ENCODE results near the gene LY9. TPM values are rescaled to one million over a fixed set of nuclear protein-coding genes. Genes with fewer than 3 reads are reported as not detected.

The LY9 gene
- total RNA-seq, 1 experiment from 2014 or later, result not detected

- DNase-seq (ENCODE audit: extremely low read depth, low read depth), result no peak
Measured at GRCh38 chr1:160800142-160800541, 4.2 kb downstream of the LY9 start.

- no peak for DNase-seq (ENCODE audit: extremely low read depth, low read depth)
Measured at GRCh38 chr1:160800645-160801408, 4.9 kb downstream of the LY9 start.

DNA sequence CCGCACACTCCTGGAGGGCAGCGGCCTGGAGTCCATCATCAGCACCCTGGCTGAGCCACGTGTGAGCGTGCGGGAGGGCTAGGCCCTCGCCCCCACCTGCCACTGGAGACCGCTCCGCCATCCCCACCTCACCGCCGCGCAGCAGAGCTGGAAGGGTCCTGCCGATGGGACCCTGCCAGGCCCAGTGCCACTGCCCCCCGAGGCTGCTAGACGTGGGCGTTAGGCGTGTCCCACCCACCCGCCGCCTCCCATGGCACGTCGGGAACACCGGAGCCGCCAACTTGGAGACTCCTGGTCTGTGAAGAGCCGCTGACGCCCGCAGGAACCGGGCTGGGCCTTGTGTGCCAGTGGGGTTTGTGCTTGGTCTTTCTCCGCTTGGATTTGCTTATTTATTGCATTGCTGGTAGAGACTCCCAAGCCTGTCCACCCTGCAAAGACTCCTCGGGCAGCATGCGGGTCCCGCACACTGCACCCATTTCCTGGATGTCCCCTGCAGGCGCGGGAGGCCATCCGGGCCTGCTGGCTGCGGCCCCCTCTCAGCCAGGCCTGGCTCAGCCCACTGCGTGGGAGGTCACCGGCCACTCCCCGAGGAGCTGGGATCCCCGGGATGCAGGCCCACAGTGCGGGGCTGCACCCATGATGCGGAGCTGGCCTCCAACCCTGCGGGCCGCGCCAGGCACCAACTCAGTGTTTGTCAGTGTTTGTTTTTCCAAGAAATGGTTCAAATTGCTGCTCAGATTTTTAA, 6.0 kb downstream of the LY9 start:
- no peak for DNase-seq (ENCODE audit: extremely low read depth, low read depth)

GRCh38 chr1:160806109-160806665, 10.2 kb downstream of the LY9 start:
- no peak for DNase-seq (ENCODE audit: extremely low read depth, low read depth)

DNA sequence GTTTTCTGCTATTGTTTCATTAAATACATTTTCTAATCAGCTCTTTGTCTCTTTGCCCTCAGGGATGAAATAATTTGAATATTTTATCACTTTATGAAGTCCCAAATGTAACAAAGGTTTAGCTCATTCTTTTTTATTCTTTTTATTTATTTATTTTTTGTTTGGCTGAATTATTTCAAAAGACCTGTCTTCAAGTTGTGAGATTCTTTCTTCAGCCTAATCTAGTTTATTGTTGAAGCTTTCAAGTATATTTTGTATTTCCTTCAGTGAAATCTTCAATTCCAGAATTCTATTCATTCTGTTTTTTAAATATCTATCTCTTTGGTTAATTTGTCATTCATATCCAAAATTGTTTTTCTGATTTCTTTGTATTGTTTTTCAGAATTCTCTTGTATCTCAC, 10.8 kb downstream of the LY9 start:
- no peak for DNase-seq (ENCODE audit: extremely low read depth, low read depth)

DNA sequence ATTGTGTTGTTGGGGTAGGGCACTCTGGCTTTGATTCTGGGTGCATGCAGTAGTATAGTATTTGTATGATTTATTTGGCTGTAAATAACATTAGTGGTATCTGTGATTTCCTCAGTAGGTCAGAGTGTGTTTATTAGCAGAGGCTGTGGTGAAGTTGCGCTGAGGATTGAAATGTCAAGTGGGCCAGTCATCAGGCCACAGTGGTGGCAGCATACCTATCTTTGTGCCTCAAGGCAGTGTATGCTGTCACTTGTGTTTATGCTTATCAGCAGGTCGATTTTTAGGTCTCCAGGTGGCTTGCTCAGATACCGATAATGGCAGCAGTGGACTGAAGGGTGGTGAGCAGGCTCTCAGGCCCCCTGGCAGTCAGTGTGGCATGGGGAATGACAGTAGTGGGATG, 11.3 kb downstream of the LY9 start:
- no peak for DNase-seq (ENCODE audit: extremely low read depth, low read depth)

DNA sequence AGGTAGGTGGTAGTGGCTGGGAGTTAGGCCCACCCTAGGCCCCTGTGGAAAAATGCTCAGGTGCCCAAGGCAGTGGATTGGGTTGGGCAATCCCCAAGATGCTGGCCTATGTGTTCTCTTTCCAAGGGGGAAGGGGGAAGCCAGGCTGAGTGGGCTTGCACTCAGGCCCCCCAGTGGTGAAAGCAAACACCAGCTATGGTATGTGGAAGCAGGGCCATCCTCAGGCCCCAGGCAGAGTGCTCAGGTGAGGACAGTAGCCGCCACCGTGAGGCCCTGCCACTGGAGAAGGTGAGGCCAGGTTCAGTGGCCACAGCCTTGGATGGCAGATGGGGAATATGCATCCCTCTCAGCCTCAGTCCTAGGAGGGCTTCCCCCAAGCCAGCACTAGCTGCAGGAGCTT, 11.8 kb downstream of the LY9 start:
- DNase-seq (ENCODE audit: extremely low read depth, low read depth), result no peak

DNA sequence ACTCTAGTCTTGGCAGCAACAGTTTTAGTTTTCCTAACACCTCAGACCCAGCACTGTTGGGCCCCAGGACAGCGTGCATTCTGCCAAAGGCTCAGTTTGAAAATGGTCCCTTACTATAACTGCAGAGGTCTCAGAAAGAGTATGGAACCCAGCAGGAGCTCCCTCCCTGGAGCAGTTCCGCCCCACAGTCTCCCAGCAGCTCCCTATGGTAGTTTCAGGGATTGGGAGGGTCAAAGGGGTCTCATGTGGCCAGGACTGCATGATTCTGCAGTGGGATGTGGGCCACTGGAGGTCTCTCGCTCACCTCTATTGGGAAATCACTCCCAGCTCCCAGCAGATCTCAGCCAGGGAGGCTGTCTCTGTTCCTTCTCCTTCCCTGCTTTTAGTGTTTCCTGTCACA, 12.3 kb downstream of the LY9 start:
- DNase-seq (ENCODE audit: extremely low read depth, low read depth), result no peak

DNA sequence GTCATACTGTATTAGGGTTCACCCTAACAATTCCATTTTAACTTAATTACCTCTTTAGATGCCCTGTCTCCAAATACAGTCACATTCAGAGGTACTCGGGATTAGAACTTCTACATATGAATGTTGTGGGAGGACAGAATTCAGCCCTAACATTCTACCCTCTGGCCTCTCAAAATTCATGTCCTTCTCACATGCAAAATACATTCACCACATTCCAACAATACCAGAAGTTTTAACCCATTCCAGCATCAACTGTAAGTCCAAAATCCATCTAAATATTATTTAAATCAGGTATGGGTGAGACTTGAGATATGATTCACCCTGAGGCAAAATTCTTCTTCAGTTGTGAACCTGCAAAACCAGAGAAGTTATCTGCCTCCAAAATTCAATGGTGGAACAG, 14.5 kb downstream of the LY9 start:
- DNase-seq (ENCODE audit: extremely low read depth, low read depth), result no peak

GRCh38 chr1:160811147-160811546, 15.2 kb downstream of the LY9 start:
- no peak for DNase-seq (ENCODE audit: extremely low read depth, low read depth)

- DNase-seq (ENCODE audit: extremely low read depth, low read depth), result peak; percentile 33
Measured at GRCh38 chr1:160813215-160813614, 17.2 kb downstream of the LY9 start.

DNA sequence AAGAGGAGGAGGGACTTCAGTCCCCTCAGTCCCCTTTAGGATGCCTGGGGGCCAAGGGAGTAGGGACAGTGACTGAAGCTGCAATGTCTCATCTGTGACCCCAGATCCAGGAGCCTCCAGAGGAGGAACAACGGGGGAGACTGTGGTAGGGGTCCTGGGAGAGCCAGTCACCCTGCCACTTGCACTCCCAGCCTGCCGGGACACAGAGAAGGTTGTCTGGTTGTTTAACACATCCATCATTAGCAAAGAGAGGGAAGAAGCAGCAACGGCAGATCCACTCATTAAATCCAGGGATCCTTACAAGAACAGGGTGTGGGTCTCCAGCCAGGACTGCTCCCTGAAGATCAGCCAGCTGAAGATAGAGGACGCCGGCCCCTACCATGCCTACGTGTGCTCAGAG, 18.3 kb downstream of the LY9 start:
- DNase-seq (ENCODE audit: extremely low read depth, low read depth), result no peak

- DNase-seq (ENCODE audit: extremely low read depth, low read depth), result no peak
Measured at GRCh38 chr1:160814856-160815255, 18.9 kb downstream of the LY9 start.

DNA sequence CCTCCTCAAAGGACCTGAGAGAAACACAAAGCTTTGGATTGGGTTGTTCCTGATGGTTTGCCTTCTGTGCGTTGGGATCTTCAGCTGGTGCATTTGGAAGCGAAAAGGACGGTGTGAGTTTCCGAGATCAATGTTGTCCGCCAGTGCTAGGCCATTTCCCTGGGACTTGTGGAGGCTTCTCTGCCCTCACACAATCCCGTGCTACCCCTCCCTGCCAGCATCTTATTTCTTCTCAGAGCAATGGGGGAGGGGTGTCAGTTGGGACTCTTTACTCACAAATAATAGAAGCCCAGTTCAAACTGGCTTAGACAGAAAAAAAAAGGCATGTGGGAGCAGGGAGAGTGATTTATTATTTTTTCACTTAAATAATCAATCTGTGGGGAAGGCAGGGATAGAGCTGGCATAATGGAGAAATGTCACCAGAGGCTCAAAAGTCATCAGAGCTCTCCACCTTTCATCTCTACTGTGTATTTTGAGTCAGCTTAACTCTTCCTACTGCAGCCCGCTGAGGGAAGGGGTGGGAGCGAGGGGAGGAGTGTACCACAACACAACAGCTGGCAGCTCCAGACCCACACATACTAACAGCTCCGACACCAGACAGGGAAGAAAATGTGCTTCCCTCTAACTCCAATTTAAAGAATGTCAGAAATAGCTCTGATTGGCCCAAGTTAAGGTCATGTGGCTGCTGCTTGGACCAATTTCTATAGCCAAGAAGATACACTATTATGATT, 22.4 kb downstream of the LY9 start:
- DNase-seq (ENCODE audit: extremely low read depth, low read depth), result no peak

DNA sequence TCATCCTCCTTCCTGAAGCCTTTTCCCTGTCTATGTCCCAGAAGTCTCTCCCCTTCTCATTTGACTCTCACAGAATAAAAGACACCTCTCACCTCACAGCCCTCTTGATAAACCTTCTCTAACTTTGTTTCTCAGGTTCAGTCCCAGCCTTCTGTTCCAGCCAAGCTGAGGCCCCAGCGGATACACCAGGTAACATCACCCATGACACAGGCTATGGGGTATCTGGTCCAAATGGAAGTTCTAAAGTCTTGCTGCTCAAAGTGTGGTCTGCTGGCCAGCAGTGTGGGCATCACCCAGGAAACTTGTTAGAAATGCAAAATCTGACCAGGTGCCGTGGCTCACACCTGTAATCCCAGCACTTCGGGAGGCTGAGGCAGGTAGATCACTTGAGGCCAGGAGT, 23.2 kb downstream of the LY9 start:
- no peak for DNase-seq (ENCODE audit: extremely low read depth, low read depth)

DNA sequence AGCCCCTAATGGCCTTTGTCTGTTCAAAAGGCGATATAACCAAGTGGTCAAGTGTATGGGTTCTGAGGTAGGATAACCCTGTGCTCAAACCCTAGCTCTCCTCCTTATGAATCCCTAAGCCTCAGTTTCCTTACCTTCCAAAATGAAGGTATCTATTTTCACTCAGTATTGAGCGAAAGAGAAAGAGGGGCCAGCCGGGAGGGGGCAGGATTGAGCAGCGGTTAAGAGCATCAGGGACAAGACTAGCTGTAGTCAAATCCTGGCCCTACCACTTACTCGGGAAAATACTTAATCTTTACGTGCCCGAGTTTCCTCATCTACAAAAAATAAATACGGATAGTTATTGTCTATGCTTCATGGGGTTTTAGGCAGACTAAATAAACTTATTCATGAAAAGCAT, 25.7 kb downstream of the LY9 start:
- no peak for DNase-seq (ENCODE audit: extremely low read depth, low read depth)

GRCh38 chr1:160823296-160823695, 27.3 kb downstream of the LY9 start:
- DNase-seq (ENCODE audit: extremely low read depth, low read depth), result no peak

GRCh38 chr1:160826546-160826945, 30.6 kb downstream of the LY9 start:
- no peak for DNase-seq (ENCODE audit: extremely low read depth, low read depth)

GRCh38 chr1:160827418-160827817, 31.4 kb downstream of the LY9 start:
- DNase-seq (ENCODE audit: extremely low read depth, low read depth), result peak; percentile 50

DNA sequence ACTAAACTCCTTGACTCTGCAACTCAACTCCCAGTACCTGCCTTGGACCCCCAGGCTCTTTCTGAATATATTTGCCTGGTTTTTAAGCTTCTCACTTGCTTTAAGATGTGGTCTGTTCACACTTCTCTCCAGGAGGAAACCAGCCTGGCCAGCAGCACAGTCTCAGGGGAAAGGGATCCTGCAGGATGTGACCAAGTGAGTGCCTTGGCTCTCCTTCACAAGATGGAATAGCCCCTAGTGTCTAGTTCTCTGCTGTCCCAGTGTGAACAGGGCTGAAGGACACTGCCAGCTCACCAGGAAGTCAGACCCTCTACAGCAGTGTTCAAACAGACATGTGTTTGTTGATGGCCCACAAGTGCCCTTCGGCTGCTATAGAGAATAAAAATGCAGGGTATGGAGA, 33.8 kb downstream of the LY9 start:
- no peak for DNase-seq (ENCODE audit: extremely low read depth, low read depth)

Data from NCI-H460 (cell line).